ENCODE results near the gene NXPH4.

Gene NXPH4

GRCh38 chr12:57261428-57261865 lies 44.9 kb downstream of the NXPH4 start:
- no peak overlapping the region for H3K4me3 ChIP-seq (ENCODE audit: low read length)
- H3K9me3 ChIP-seq (ENCODE audit: control insufficient read depth, low read depth, low read length): no peaks in the 10 kb centered on the region
- H3K36me3 ChIP-seq (ENCODE audit: control insufficient read depth, low read depth, low read length): peaks cover 20% of the 10 kb centered on the region
- no peaks in the 10 kb centered on the region for H3K27me3 ChIP-seq (ENCODE audit: control insufficient read depth, insufficient read depth, low read length)
- peaks cover 10% of the 10 kb centered on the region for H3K4me1 ChIP-seq (ENCODE audit: control insufficient read depth, low read depth, low read length)
- H3K27ac ChIP-seq (ENCODE audit: low read length): no peak overlapping the region
- H3K9ac ChIP-seq (ENCODE audit: low read length): no peak overlapping the region

DNA sequence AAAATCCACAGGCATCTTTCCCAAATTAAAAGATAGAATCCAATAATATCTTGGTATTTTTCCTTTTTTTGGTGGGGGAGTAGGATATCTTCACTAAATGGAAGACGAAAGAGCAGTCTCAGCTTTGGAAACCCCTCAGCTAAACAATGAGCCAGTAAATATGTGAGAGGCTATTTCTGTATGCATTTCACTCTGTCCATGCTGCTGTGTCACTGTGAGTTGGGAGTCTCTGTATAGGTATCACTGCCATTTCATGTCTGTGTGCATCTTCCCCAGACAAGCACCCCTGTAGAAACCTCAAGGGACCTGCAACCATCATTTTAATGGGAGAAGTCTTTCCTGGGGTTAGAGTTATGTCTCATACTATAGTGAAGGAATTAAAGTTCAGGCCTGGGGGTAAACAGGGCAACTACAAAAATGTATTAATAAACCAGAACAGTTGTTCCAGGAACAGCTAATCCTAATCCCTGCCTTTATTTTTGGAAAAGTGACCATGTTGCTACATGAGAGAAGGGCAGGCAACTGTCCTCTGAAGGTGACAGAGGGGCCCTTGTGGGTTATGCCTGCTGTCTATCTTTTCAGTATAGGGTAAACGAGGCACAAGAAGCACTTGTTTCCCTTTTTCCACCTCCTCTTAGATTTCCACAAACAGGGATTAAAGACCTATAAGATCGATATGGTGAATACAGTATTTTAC lies 45.7 kb downstream of the NXPH4 start:
- H3K27ac ChIP-seq (ENCODE audit: low read length): no peak overlapping the region
- H3K27me3 ChIP-seq (ENCODE audit: control insufficient read depth, insufficient read depth, low read length): no peaks in the 10 kb centered on the region
- H3K9ac ChIP-seq (ENCODE audit: low read length): no peak overlapping the region
- no peak overlapping the region for H3K4me3 ChIP-seq (ENCODE audit: low read length)
- peaks cover 10% of the 10 kb centered on the region for H3K4me1 ChIP-seq (ENCODE audit: control insufficient read depth, low read depth, low read length)
- H3K9me3 ChIP-seq (ENCODE audit: control insufficient read depth, low read depth, low read length): no peaks in the 10 kb centered on the region
- peaks cover 17% of the 10 kb centered on the region for H3K36me3 ChIP-seq (ENCODE audit: control insufficient read depth, low read depth, low read length)

GRCh38 chr12:57263096-57263495 lies 46.5 kb downstream of the NXPH4 start:
- H3K27me3 ChIP-seq (ENCODE audit: control insufficient read depth, insufficient read depth, low read length): no peaks in the 10 kb centered on the region
- H3K9ac ChIP-seq (ENCODE audit: low read length): no peak overlapping the region
- no peak overlapping the region for H3K4me3 ChIP-seq (ENCODE audit: low read length)
- H3K4me1 ChIP-seq (ENCODE audit: control insufficient read depth, low read depth, low read length): peaks cover 10% of the 10 kb centered on the region
- H3K36me3 ChIP-seq (ENCODE audit: control insufficient read depth, low read depth, low read length): peaks cover 13% of the 10 kb centered on the region
- H3K27ac ChIP-seq (ENCODE audit: low read length): no peak overlapping the region
- H3K9me3 ChIP-seq (ENCODE audit: control insufficient read depth, low read depth, low read length): no peaks in the 10 kb centered on the region

GRCh38 chr12:57266681-57267080 lies 50.1 kb downstream of the NXPH4 start:
- Histone ChIP-seq H3K9me3 (ENCODE audit: control insufficient read depth, low read depth, low read length) (no peaks in the 10 kb centered on the region), H3K9ac (ENCODE audit: low read length) (no peak overlapping the region), H3K4me1 (ENCODE audit: control insufficient read depth, low read depth, low read length) (peaks cover 6% of the 10 kb centered on the region), H3K36me3 (ENCODE audit: control insufficient read depth, low read depth, low read length) (peaks cover 18% of the 10 kb centered on the region), H3K27ac (ENCODE audit: low read length) (no peak overlapping the region), H3K4me3 (ENCODE audit: low read length) (no peak overlapping the region), H3K27me3 (ENCODE audit: control insufficient read depth, insufficient read depth, low read length) (no peaks in the 10 kb centered on the region)

DNA sequence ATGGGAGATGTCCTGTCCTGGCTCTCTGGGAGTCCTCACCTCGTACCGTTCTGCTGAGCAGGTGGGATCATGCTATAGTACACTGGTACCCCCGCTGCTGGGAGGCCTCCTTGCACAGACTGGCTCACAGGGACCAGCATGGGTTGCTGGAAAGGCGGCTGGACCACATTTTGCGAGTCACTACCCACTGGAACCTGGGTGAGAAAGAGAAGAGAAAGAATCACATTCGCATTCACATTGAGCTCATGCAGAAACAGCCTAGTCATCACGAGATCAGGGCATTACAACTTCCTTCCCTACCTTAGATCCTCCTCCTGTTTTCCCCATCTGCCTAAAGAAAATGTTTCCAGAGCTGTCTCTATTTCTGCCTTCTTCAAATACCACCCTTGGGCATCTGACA lies 51.7 kb downstream of the NXPH4 start:
- no peaks in the 10 kb centered on the region for H3K9me3 ChIP-seq (ENCODE audit: control insufficient read depth, low read depth, low read length)
- no peak overlapping the region for H3K9ac ChIP-seq (ENCODE audit: low read length)
- peaks cover 15% of the 10 kb centered on the region for H3K36me3 ChIP-seq (ENCODE audit: control insufficient read depth, low read depth, low read length)
- H3K4me1 ChIP-seq (ENCODE audit: control insufficient read depth, low read depth, low read length): no peaks in the 10 kb centered on the region
- H3K4me3 ChIP-seq (ENCODE audit: low read length): no peak overlapping the region
- H3K27me3 ChIP-seq (ENCODE audit: control insufficient read depth, insufficient read depth, low read length): no peaks in the 10 kb centered on the region
- no peak overlapping the region for H3K27ac ChIP-seq (ENCODE audit: low read length)

- Histone ChIP-seq H3K27ac (ENCODE audit: low read length) (no peak overlapping the region), H3K4me3 (ENCODE audit: low read length) (no peak overlapping the region), H3K9me3 (ENCODE audit: control insufficient read depth, low read depth, low read length) (no peaks in the 10 kb centered on the region), H3K27me3 (ENCODE audit: control insufficient read depth, insufficient read depth, low read length) (no peaks in the 10 kb centered on the region), H3K9ac (ENCODE audit: low read length) (no peak overlapping the region), H3K36me3 (ENCODE audit: control insufficient read depth, low read depth, low read length) (peaks cover 15% of the 10 kb centered on the region), H3K4me1 (ENCODE audit: control insufficient read depth, low read depth, low read length) (no peaks in the 10 kb centered on the region)
Measured at GRCh38 chr12:57270966-57271470, 54.4 kb downstream of the NXPH4 start.

DNA sequence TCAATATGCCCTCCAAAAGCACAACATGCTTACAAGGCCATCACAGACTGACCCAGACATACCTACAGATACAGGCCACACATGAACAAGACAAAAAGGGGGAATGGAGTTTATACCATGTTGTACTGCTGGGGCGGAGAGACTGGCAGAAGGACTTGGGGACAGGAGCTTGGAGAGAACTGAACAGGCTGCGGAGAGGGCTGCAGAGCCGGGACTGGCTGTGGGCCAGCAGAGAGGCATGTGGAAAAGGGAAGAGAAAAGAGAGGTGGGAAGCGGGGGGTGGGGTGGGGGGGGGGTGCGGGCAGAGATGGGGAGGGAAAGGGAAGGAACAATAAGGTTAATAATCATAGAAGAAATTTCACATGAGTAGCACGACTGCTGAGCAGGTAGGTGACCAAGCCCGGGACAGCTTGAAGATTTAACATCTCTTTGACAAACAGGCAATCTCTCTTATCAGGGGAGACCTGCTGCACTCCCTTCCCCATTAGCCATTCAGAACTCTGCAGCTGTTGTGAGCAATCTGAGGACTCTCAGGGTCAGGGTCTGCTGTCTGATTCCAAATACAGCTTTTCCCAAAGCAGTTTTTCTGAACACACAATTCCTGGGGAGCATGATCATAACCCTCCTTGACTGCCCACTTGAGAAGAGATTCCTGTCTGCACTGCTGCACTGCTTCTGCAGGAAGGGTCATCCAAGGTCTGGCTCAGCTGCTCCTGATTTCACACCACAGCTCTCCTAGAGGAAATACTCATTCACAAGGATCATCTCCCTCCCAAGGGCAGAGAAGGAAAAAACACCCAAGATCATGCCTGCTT lies 56.0 kb downstream of the NXPH4 start:
- Histone ChIP-seq H3K4me1 (ENCODE audit: control insufficient read depth, low read depth, low read length) (no peaks in the 10 kb centered on the region), H3K27ac (ENCODE audit: low read length) (no peak overlapping the region), H3K9me3 (ENCODE audit: control insufficient read depth, low read depth, low read length) (no peaks in the 10 kb centered on the region), H3K9ac (ENCODE audit: low read length) (no peak overlapping the region), H3K36me3 (ENCODE audit: control insufficient read depth, low read depth, low read length) (peaks cover 15% of the 10 kb centered on the region), H3K4me3 (ENCODE audit: low read length) (no peak overlapping the region), H3K27me3 (ENCODE audit: control insufficient read depth, insufficient read depth, low read length) (no peaks in the 10 kb centered on the region)

- H3K27ac ChIP-seq (ENCODE audit: low read length): no peak overlapping the region
- H3K27me3 ChIP-seq (ENCODE audit: control insufficient read depth, insufficient read depth, low read length): no peaks in the 10 kb centered on the region
- H3K36me3 ChIP-seq (ENCODE audit: control insufficient read depth, low read depth, low read length): peaks cover 12% of the 10 kb centered on the region
- H3K4me3 ChIP-seq (ENCODE audit: low read length): no peak overlapping the region
- no peak overlapping the region for H3K9ac ChIP-seq (ENCODE audit: low read length)
- H3K4me1 ChIP-seq (ENCODE audit: control insufficient read depth, low read depth, low read length): no peaks in the 10 kb centered on the region
- H3K9me3 ChIP-seq (ENCODE audit: control insufficient read depth, low read depth, low read length): no peaks in the 10 kb centered on the region
Measured at GRCh38 chr12:57273516-57273915, 56.9 kb downstream of the NXPH4 start.
